ENCODE data around the gene LEFTY1.
"Not testable (repeated sequence)": the region's sequence is repeated elsewhere in the genome, so short reads cannot be mapped to it uniquely, and the experiment has no call there.

LEFTY1 gene, protein sequence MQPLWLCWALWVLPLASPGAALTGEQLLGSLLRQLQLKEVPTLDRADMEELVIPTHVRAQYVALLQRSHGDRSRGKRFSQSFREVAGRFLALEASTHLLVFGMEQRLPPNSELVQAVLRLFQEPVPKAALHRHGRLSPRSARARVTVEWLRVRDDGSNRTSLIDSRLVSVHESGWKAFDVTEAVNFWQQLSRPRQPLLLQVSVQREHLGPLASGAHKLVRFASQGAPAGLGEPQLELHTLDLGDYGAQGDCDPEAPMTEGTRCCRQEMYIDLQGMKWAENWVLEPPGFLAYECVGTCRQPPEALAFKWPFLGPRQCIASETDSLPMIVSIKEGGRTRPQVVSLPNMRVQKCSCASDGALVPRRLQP

GRCh38 chr1:225888898-225889601 lies at the start of gene LEFTY1:
LEFTY1 (minus strand) TSS chr1:225889146; CDS start chr1:225889066, 80 bp downstream.
- no peak within 1 kb of the TSS for H3K9ac ChIP-seq (ENCODE audit: low read length)
- peaks cover 5% of the 10 kb centered on the region for H3K4me1 ChIP-seq (ENCODE audit: control insufficient read depth, insufficient read depth, low read length)
- H3K27me3 ChIP-seq (replicated peaks; ENCODE audit: control insufficient read depth, insufficient read depth, low read length), result peaks cover 5% of the 10 kb centered on the region
- H3K4me3 ChIP-seq (ENCODE audit: low read length), result no peak within 1 kb of the TSS
- no peaks in the 10 kb centered on the region for H3K36me3 ChIP-seq (ENCODE audit: control insufficient read depth, insufficient read depth, low read length, severe bottlenecking)
- no peaks in the 10 kb centered on the region for H3K9me3 ChIP-seq (ENCODE audit: control insufficient read depth, low read length)
- no peak for DNase-seq (ENCODE audit: low read depth)

DNA sequence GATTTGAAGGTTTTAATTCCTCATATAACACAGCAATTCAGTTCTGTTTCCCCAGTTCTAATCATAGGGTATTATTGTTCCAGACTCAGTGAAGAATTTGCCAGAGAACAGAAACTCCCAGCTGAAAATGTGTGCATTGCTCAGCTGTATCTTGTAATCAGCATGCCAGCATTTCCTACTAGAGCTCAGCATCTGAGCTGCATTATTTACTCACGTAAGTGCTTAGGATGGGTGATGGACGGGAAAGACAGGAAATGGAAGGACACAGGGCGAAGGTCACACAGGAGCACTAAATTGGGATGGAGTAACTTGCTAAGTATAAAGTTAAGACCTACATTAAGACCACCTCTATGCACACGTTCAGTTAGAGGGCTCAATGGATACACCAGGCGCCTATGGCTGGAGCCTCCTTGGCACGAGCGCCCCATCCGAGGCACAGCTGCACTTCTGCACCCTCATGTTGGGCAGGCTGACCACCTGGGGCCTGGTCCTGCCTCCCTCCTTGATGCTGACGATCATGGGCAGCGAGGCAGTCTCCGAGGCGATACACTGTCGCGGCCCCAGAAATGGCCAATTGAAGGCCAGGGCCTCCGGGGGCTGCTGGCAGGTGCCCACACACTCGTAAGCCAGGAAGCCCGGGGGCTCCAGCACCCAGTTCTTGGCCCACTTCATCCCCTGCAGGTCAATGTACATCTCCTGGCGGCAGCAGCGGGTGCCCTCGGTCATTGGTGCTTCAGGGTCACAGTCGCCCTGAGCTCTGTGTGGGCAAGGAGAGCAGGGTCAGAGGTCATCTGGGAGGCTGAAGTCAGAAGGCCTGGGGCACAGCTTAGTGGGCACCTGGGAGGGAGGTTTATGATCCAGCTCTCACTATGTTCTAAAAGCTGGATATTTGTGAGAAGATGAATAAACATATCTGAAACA lies 48.4 kb upstream of the LEFTY1 start:
- Histone ChIP-seq H3K27me3 (replicated peaks; ENCODE audit: control insufficient read depth, insufficient read depth, low read length) (peaks cover 7% of the 10 kb centered on the region), H3K9ac (ENCODE audit: low read length) (no peak overlapping the region), H3K4me3 (ENCODE audit: low read length) (no peak overlapping the region), H3K4me1 (ENCODE audit: control insufficient read depth, insufficient read depth, low read length) (peaks cover 6% of the 10 kb centered on the region), H3K36me3 (ENCODE audit: control insufficient read depth, insufficient read depth, low read length, severe bottlenecking) (no peaks in the 10 kb centered on the region), H3K9me3 (ENCODE audit: control insufficient read depth, low read length) (no peaks in the 10 kb centered on the region)
- DNase-seq (ENCODE audit: low read depth), result no peak

GRCh38 chr1:225936523-225936922 lies 47.6 kb upstream of the LEFTY1 start:
- no peak for DNase-seq (ENCODE audit: low read depth)
- H3K4me1 ChIP-seq (ENCODE audit: control insufficient read depth, insufficient read depth, low read length), result peaks cover 3% of the 10 kb centered on the region
- H3K4me3 ChIP-seq (ENCODE audit: low read length), result no peak overlapping the region
- H3K27me3 ChIP-seq (replicated peaks; ENCODE audit: control insufficient read depth, insufficient read depth, low read length), result peaks cover 7% of the 10 kb centered on the region
- H3K36me3 ChIP-seq (ENCODE audit: control insufficient read depth, insufficient read depth, low read length, severe bottlenecking), result no peaks in the 10 kb centered on the region
- H3K9ac ChIP-seq (ENCODE audit: low read length), result no peak overlapping the region
- no peaks in the 10 kb centered on the region for H3K9me3 ChIP-seq (ENCODE audit: control insufficient read depth, low read length)

GRCh38 chr1:225936086-225936485 lies 47.1 kb upstream of the LEFTY1 start:
- H3K9me3 ChIP-seq (ENCODE audit: control insufficient read depth, low read length); H3K36me3 ChIP-seq (ENCODE audit: control insufficient read depth, insufficient read depth, low read length, severe bottlenecking); DNase-seq (ENCODE audit: low read depth); H3K9ac ChIP-seq (ENCODE audit: low read length); H3K4me1 ChIP-seq (ENCODE audit: control insufficient read depth, insufficient read depth, low read length); H3K4me3 ChIP-seq (ENCODE audit: low read length); H3K27me3 ChIP-seq (replicated peaks; ENCODE audit: control insufficient read depth, insufficient read depth, low read length): not testable (repeated sequence)

- Histone ChIP-seq H3K27me3 (replicated peaks; ENCODE audit: control insufficient read depth, insufficient read depth, low read length) (no peaks in the 10 kb centered on the region), H3K4me1 (ENCODE audit: control insufficient read depth, insufficient read depth, low read length) (no peaks in the 10 kb centered on the region), H3K36me3 (ENCODE audit: control insufficient read depth, insufficient read depth, low read length, severe bottlenecking) (no peaks in the 10 kb centered on the region), H3K9ac (ENCODE audit: low read length) (no peak overlapping the region), H3K9me3 (ENCODE audit: control insufficient read depth, low read length) (no peaks in the 10 kb centered on the region), H3K4me3 (ENCODE audit: low read length) (no peak overlapping the region)
- no peak for DNase-seq (ENCODE audit: low read depth)
Measured at GRCh38 chr1:225934711-225935110, 45.8 kb upstream of the LEFTY1 start.

- Histone ChIP-seq H3K4me1 (ENCODE audit: control insufficient read depth, insufficient read depth, low read length) (no peaks in the 10 kb centered on the region), H3K4me3 (ENCODE audit: low read length) (no peak overlapping the region), H3K27me3 (replicated peaks; ENCODE audit: control insufficient read depth, insufficient read depth, low read length) (no peaks in the 10 kb centered on the region), H3K36me3 (ENCODE audit: control insufficient read depth, insufficient read depth, low read length, severe bottlenecking) (no peaks in the 10 kb centered on the region), H3K9me3 (ENCODE audit: control insufficient read depth, low read length) (no peaks in the 10 kb centered on the region), H3K9ac (ENCODE audit: low read length) (no peak overlapping the region)
- peak; percentile 35 for DNase-seq (ENCODE audit: low read depth)
Measured at GRCh38 chr1:225933072-225933471, 44.1 kb upstream of the LEFTY1 start.

DNA sequence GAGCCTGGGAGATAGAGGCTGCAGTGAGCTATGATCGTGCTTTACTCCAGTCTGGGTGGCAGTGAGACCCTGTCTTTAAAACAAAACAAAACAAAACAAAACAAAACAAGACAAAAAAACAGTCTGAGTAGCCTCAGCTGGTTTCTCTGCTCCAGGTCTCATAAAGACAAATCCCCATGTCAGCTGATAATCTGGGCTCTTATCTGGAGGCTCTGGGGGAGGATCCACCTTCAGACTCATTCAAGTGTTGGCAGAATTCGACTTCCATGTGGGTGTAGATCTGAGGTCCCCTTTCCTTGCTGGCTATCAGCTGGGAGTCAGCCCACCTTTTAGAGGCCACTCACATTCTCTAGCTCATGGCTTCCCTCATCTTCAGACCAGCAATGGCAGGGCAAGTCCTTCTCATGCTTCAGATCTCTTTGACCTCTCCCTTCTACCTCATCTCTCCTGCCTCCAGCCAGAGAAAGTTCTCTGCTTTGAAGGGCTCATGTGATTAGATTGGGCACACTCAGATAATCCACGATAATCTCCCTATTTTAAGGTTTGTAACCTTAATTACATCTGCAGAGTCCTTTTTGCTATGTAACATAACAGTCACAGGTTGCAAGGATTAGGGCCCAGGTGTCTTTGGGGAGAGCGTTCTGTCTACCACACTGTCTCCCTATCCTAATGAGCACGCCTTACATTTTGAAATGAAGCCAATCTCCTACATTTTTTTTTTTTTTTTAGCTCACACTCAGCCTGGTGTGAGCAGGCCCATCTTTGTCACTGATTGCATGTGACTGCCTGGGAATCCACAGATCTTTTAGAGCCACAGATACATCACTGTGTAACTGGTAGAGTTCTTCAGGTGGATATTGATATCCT lies 42.6 kb upstream of the LEFTY1 start:
- no peak for DNase-seq (ENCODE audit: low read depth)
- H3K9me3 ChIP-seq (ENCODE audit: control insufficient read depth, low read length), result no peaks in the 10 kb centered on the region
- no peaks in the 10 kb centered on the region for H3K36me3 ChIP-seq (ENCODE audit: control insufficient read depth, insufficient read depth, low read length, severe bottlenecking)
- H3K27me3 ChIP-seq (replicated peaks; ENCODE audit: control insufficient read depth, insufficient read depth, low read length), result no peaks in the 10 kb centered on the region
- H3K9ac ChIP-seq (ENCODE audit: low read length), result no peak overlapping the region
- H3K4me3 ChIP-seq (ENCODE audit: low read length), result no peak overlapping the region
- no peaks in the 10 kb centered on the region for H3K4me1 ChIP-seq (ENCODE audit: control insufficient read depth, insufficient read depth, low read length)

- Histone ChIP-seq H3K4me1 (ENCODE audit: control insufficient read depth, insufficient read depth, low read length) (no peaks in the 10 kb centered on the region), H3K9me3 (ENCODE audit: control insufficient read depth, low read length) (no peaks in the 10 kb centered on the region), H3K9ac (ENCODE audit: low read length) (no peak overlapping the region), H3K36me3 (ENCODE audit: control insufficient read depth, insufficient read depth, low read length, severe bottlenecking) (no peaks in the 10 kb centered on the region), H3K4me3 (ENCODE audit: low read length) (no peak overlapping the region), H3K27me3 (replicated peaks; ENCODE audit: control insufficient read depth, insufficient read depth, low read length) (no peaks in the 10 kb centered on the region)
- no peak for DNase-seq (ENCODE audit: low read depth)
Measured at GRCh38 chr1:225930566-225930965, 41.6 kb upstream of the LEFTY1 start.

DNA sequence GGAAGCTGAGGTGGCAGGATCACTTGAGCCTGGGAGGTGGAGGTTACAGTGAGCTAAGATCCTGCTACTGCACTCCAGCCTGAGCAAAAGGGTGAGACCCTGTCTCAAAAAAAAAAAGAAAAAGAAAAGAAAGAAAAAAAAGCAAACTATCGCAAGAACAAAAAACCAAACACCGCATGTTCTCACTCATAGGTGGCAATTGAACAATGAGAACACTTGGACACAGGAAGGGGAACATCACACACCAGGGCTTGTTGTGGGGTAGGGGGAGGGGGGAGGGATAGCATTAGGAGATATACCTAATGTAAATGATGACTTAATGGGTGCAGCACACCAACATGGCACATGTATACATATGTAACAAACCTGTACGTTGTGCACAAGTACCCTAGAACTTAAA lies 40.5 kb upstream of the LEFTY1 start:
- H3K9me3 ChIP-seq (ENCODE audit: control insufficient read depth, low read length); H3K4me3 ChIP-seq (ENCODE audit: low read length); H3K27me3 ChIP-seq (replicated peaks; ENCODE audit: control insufficient read depth, insufficient read depth, low read length); H3K4me1 ChIP-seq (ENCODE audit: control insufficient read depth, insufficient read depth, low read length); H3K9ac ChIP-seq (ENCODE audit: low read length); H3K36me3 ChIP-seq (ENCODE audit: control insufficient read depth, insufficient read depth, low read length, severe bottlenecking); DNase-seq (ENCODE audit: low read depth): not testable (repeated sequence)

GRCh38 chr1:225928186-225929175 lies 39.5 kb upstream of the LEFTY1 start:
- H3K27me3 ChIP-seq (replicated peaks; ENCODE audit: control insufficient read depth, insufficient read depth, low read length), result no peaks in the 10 kb centered on the region
- H3K4me3 ChIP-seq (ENCODE audit: low read length), result no peak overlapping the region
- peaks cover 2% of the 10 kb centered on the region for H3K4me1 ChIP-seq (ENCODE audit: control insufficient read depth, insufficient read depth, low read length)
- DNase-seq (ENCODE audit: low read depth), result no peak
- no peaks in the 10 kb centered on the region for H3K36me3 ChIP-seq (ENCODE audit: control insufficient read depth, insufficient read depth, low read length, severe bottlenecking)
- H3K9me3 ChIP-seq (ENCODE audit: control insufficient read depth, low read length), result no peaks in the 10 kb centered on the region
- H3K9ac ChIP-seq (ENCODE audit: low read length), result no peak overlapping the region

Measured in adipocyte (in vitro differentiated cells).